RWPE2 (cell line): ENCODE results near the gene RNF130.

Source experiments
- ATAC-seq: fragments of 200-7000 bp; cut with Tn5 transposase; 3 replicates; pipeline ENCODE4 v1.9.1; 2021; ENCODE audit warnings: low read depth
- DNase-seq: peaks from one replicate; pipeline ENCODE4 v3.0.0-alpha.2; 2020; ENCODE audit warnings: low spot score
- H3K27ac ChIP-seq: fragments of 450-650 bp; 2 replicates; pipeline ENCODE4 v1.5.1; 2017; ENCODE audit warnings: mild to moderate bottlenecking; ENCODE audit not compliant: poor library complexity, severe bottlenecking
- H3K27me3 ChIP-seq: fragments of 250-450 bp; sonication (Bioruptor Pico); 2 replicates; pipeline ENCODE4 v1.5.1; 2021; ENCODE audit warnings: mild to moderate bottlenecking, moderate library complexity; ENCODE audit not compliant: insufficient read depth, poor library complexity, severe bottlenecking
- H3K36me3 ChIP-seq: fragments of 250-450 bp; sonication (Bioruptor Pico); 2 replicates; pipeline ENCODE4 v1.5.1; 2020; ENCODE audit warnings: low read depth, mild to moderate bottlenecking, moderate library complexity
- H3K4me1 ChIP-seq: fragments of 250-450 bp; sonication (Bioruptor Pico); 2 replicates; pipeline ENCODE4 v1.5.1; 2021; ENCODE audit warnings: mild to moderate bottlenecking, moderate library complexity; ENCODE audit not compliant: insufficient read depth, poor library complexity, severe bottlenecking
- H3K4me3 ChIP-seq: fragments of 250-450 bp; sonication (Bioruptor Pico); 2 replicates; pipeline ENCODE4 v1.5.1; 2021; ENCODE audit warnings: mild to moderate bottlenecking, moderate library complexity; ENCODE audit not compliant: severe bottlenecking
- H3K9me3 ChIP-seq: fragments of 250-450 bp; sonication (Bioruptor Pico); 2 replicates; pipeline ENCODE4 v1.5.1; 2021; ENCODE audit warnings: mild to moderate bottlenecking, moderate library complexity; ENCODE audit not compliant: severe bottlenecking
- CTCF ChIP-seq: fragments of 450-650 bp; IDR thresholded peaks from one replicate; pipeline ENCODE4 v1.5.1; 2017; ENCODE audit warnings: mild to moderate bottlenecking, moderate library complexity; ENCODE audit not compliant: poor library complexity, severe bottlenecking

The RNF130 gene

DNA sequence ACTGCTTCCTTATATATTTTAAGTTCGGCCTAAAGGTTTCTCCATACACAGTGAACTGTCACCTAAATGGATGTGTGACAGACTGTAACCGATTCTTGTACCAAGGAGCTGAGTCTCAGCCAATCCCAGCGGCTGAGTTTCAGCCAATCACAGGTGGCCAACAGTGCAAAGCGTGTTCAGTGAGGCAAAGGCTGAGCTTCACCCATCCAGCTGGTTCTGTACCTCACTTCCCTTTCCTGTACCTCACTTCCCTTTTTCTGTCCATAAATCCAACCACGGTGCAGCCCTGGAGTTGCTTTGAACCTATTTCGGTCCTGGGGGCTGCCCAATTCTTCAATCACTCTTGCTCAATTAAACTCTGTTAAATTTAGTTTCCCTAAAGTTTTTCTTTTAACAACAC, 148.1 kb downstream of the RNF130 start:
- Histone ChIP-seq H3K27ac (no peak overlapping the region), H3K4me3 (no peak overlapping the region), H3K9me3 (no peaks in the 10 kb centered on the region), H3K36me3 (no peaks in the 10 kb centered on the region), H3K27me3 (no peaks in the 10 kb centered on the region), H3K4me1 (no peaks in the 10 kb centered on the region)
- DNase-seq, result no peak
- ATAC-seq, result no peak
- TF ChIP-seq CTCF, result no peak

- ATAC-seq, result no peak
- Histone ChIP-seq H3K27ac (no peak overlapping the region), H3K36me3 (no peaks in the 10 kb centered on the region), H3K27me3 (no peaks in the 10 kb centered on the region), H3K4me3 (no peak overlapping the region), H3K4me1 (no peaks in the 10 kb centered on the region), H3K9me3 (no peaks in the 10 kb centered on the region)
- DNase-seq, result no peak
- no peak for TF ChIP-seq CTCF
Measured at GRCh38 chr5:179920175-179920574, 151.4 kb downstream of the RNF130 start.

DNA sequence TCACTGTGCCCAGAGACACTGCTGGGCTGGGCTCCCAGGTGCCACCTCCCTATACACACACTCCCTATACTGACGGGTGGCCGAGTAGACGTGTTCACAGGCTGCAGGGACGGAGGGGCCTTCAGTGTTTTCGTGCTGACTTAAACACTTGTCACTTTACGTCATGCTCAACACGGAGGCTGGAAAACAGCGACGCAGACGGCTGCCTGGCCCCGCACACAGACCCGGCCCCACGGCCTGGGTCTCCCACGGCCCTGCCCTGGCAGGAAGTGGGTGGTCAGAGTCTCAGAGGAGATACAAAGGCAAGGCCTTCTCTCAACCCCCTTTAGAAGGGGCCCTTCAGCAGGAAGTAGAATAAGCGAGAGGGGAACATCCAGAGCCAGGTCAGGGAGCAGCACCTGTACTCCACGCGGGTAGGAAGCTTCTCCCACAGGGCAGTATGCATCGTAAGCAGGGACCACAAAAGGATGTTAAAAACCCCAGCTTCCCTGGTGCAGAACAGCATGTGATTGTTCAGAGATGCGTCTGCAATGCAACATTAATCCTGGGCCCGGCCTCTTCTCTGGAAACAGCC, 152.0 kb downstream of the RNF130 start:
- peaks cover under 1% of the 10 kb centered on the region for H3K4me1 ChIP-seq
- no peaks in the 10 kb centered on the region for H3K36me3 ChIP-seq
- no peaks in the 10 kb centered on the region for H3K9me3 ChIP-seq
- no peak for DNase-seq
- no peaks in the 10 kb centered on the region for H3K27me3 ChIP-seq
- no peak for TF ChIP-seq CTCF
- no peak for ATAC-seq
- no peak overlapping the region for H3K4me3 ChIP-seq
- H3K27ac ChIP-seq, result no peak overlapping the region

DNA sequence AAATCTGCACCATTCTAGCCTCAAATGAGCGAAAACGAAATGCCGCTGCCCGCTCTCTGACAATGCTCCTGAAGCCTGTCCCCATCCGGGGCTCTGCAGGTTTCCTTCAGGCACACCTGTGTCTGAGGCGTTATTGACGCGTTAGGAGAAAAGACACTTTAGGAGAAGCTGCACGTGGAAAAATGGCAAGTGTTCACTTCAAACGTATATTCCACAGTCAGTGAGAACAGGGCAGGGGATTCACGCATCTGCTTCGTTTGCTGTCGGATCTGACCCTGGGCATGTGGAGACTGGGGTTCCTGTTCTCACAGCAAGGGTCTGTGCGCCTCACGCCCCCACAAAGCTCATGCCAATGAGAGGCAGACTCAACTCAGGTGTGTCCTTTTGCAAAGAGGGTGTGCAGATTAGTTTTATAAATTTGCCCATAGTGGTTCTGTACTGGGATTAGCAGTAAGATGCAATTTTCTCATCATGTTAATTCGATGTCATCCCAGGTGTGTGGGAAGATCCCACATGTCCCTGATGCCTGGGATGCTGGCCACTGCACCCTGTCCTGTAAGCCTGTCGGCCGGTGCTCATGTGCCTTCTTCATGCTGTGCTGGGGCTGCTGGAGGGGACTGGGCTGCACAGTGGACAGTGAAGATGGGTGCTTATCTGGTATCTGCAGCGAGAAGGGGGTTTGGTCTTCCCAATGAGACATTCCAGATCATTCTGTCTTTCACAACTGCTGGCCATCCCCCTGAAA, 152.6 kb downstream of the RNF130 start:
- peaks cover 7% of the 10 kb centered on the region for H3K4me1 ChIP-seq
- no peak for ATAC-seq
- DNase-seq, result no peak
- no peak overlapping the region for H3K4me3 ChIP-seq
- TF ChIP-seq CTCF, result no peak
- no peaks in the 10 kb centered on the region for H3K27me3 ChIP-seq
- H3K36me3 ChIP-seq, result no peaks in the 10 kb centered on the region
- H3K27ac ChIP-seq, result no peak overlapping the region
- no peaks in the 10 kb centered on the region for H3K9me3 ChIP-seq

GRCh38 chr5:179916523-179916922, 155.0 kb downstream of the RNF130 start:
- no peak overlapping the region for H3K27ac ChIP-seq
- TF ChIP-seq CTCF, result no peak

More at GRCh38 chr5:179916523-179916922, 155.0 kb downstream of the RNF130 start:
- Histone ChIP-seq H3K36me3 (no peaks in the 10 kb centered on the region), H3K27me3 (no peaks in the 10 kb centered on the region), H3K4me1 (peaks cover 13% of the 10 kb centered on the region), H3K4me3 (no peak overlapping the region), H3K9me3 (no peaks in the 10 kb centered on the region)
- ATAC-seq (no peak), DNase-seq (no peak)
